WTC11 (cell line): Measurements from ENCODE around the gene HIKESHI. TPM values are rescaled to one million over a fixed set of nuclear protein-coding genes. Genes with fewer than 3 reads are reported as not detected.

Experiments
- ATAC-seq: fragments of 200-7000 bp; cut with Tn5 transposase; 2 replicates; pipeline ENCODE4 v1.10.0; 2021; ENCODE audit warnings: mild to moderate bottlenecking, moderate library complexity
- CTCF ChIA-PET: fragments of 300-600 bp; sonication (Branson Sonifier 250); formaldehyde crosslinking; loops from one replicate; lab custom pipeline; 2021; ENCODE audit warnings: antibody characterized with exemption; lab: Charles Lee
- POLR2A ChIA-PET: fragments of 350-600 bp; sonication (Branson Sonifier 250); formaldehyde crosslinking; loops from one replicate; lab custom pipeline; 2021; ENCODE audit warnings: antibody characterized with exemption; lab: Charles Lee
- DNase-seq: peaks from one replicate; pipeline ENCODE4 v3.0.0; 2021; ENCODE audit warnings: low spot score
- H3K27ac Mint-ChIP-seq: 2 replicates; pipeline ENCODE4 v1.8.0; 2021; ENCODE audit warnings: mixed read lengths
- H3K27me3 Mint-ChIP-seq: 2 replicates; pipeline ENCODE4 v1.8.0; 2021; ENCODE audit warnings: low read depth, mild to moderate bottlenecking, moderate library complexity, mixed read lengths
- H3K36me3 Mint-ChIP-seq: 2 replicates; pipeline ENCODE4 v1.8.0; 2021; ENCODE audit warnings: mixed read lengths
- H3K4me1 Mint-ChIP-seq: 2 replicates; pipeline ENCODE4 v1.8.0; 2022; ENCODE audit warnings: mixed read lengths
- H3K4me3 Mint-ChIP-seq: 2 replicates; pipeline ENCODE4 v1.8.0; 2021; ENCODE audit warnings: mild to moderate bottlenecking, moderate library complexity, mixed read lengths
- H3K9me3 Mint-ChIP-seq: 2 replicates; pipeline ENCODE4 v1.8.0; 2021; ENCODE audit warnings: mixed read lengths
- ERG ChIP-seq: fragments of 250-450 bp; sonication (Bioruptor Pico); IDR thresholded peaks from 2 replicates; pipeline ENCODE4 v1.8.0; 2021; ENCODE audit warnings: mild to moderate bottlenecking
- FOXJ3 ChIP-seq: sonication (generic); formaldehyde crosslinking; IDR thresholded peaks from 2 replicates; pipeline ENCODE4 v1.9.0; 2021; ENCODE audit warnings: missing genetic modification reagents, mild to moderate bottlenecking, borderline replicate concordance
- FOXK1 ChIP-seq: sonication (generic); formaldehyde crosslinking; IDR thresholded peaks from 2 replicates; pipeline ENCODE4 v1.8.0; 2022; ENCODE audit warnings: mild to moderate bottlenecking, moderate library complexity, missing genetic modification reagents
- FOXP4 ChIP-seq: sonication (generic); formaldehyde crosslinking; IDR thresholded peaks from 2 replicates; pipeline ENCODE4 v1.8.0; 2022; ENCODE audit warnings: mild to moderate bottlenecking, missing genetic modification reagents
- GABPB1 ChIP-seq: sonication (generic); formaldehyde crosslinking; IDR thresholded peaks from 2 replicates; pipeline ENCODE4 v1.8.1; 2023; ENCODE audit warnings: mild to moderate bottlenecking, missing genetic modification reagents
- JAZF1 ChIP-seq: fragments of 250-450 bp; sonication (Bioruptor Pico); IDR thresholded peaks from 2 replicates; pipeline ENCODE4 v1.9.0; 2021; ENCODE audit warnings: moderate library complexity, mild to moderate bottlenecking, inconsistent platforms
- JUN ChIP-seq: sonication (generic); formaldehyde crosslinking; IDR thresholded peaks from 2 replicates; pipeline ENCODE4 v1.8.0; 2023; ENCODE audit warnings: mild to moderate bottlenecking, missing genetic modification reagents
- NFATC4 ChIP-seq: fragments of 250-450 bp; sonication (Bioruptor Pico); IDR thresholded peaks from 2 replicates; pipeline ENCODE4 v1.9.0; 2021; ENCODE audit warnings: mild to moderate bottlenecking
- SMAD3 ChIP-seq: sonication (generic); formaldehyde crosslinking; IDR thresholded peaks from 2 replicates; pipeline ENCODE4 v1.8.0; 2022; ENCODE audit warnings: missing genetic modification reagents, mild to moderate bottlenecking, borderline replicate concordance
- TEAD1 ChIP-seq: sonication (generic); formaldehyde crosslinking; IDR thresholded peaks from 2 replicates; pipeline ENCODE4 v1.8.0; 2022; ENCODE audit warnings: mild to moderate bottlenecking, missing genetic modification reagents
- ZBTB43 ChIP-seq: sonication (generic); formaldehyde crosslinking; IDR thresholded peaks from 2 replicates; pipeline ENCODE4 v1.8.1; 2023; ENCODE audit warnings: mild to moderate bottlenecking, missing genetic modification reagents
- ZNF219 ChIP-seq: sonication (generic); formaldehyde crosslinking; IDR thresholded peaks from 2 replicates; pipeline ENCODE4 v1.8.0; 2023; ENCODE audit warnings: missing genetic modification reagents, mild to moderate bottlenecking, borderline replicate concordance
- ZNF317 ChIP-seq: sonication (generic); formaldehyde crosslinking; IDR thresholded peaks from 2 replicates; pipeline ENCODE4 v1.8.1; 2023; ENCODE audit warnings: low read depth, mild to moderate bottlenecking, moderate library complexity, missing genetic modification reagents, borderline replicate concordance
- total RNA-seq: library from RNA; stranded (reverse); gene quantifications from 3 replicates; pipeline ENCODE4 v1.2.3, GENCODE V29; 2021
- TF ChIP-seq, protein P1 (sequence below): sonication (generic); formaldehyde crosslinking; IDR thresholded peaks from 2 replicates; pipeline ENCODE4 v1.8.0; 2023; ENCODE audit warnings: mild to moderate bottlenecking, missing genetic modification reagents
- TF ChIP-seq, protein P2 (sequence below): sonication (generic); formaldehyde crosslinking; IDR thresholded peaks from 2 replicates; pipeline ENCODE4 v1.8.1; 2022; ENCODE audit warnings: low read depth, mild to moderate bottlenecking, moderate library complexity, missing genetic modification reagents, borderline replicate concordance
- TF ChIP-seq, protein P3 (sequence below): sonication (generic); formaldehyde crosslinking; IDR thresholded peaks from 2 replicates; pipeline ENCODE4 v1.8.1; 2023; ENCODE audit warnings: mild to moderate bottlenecking, missing genetic modification reagents

Gene HIKESHI
- total RNA-seq, 1 experiment from 2014 or later, result 48.3 TPM

DNA sequence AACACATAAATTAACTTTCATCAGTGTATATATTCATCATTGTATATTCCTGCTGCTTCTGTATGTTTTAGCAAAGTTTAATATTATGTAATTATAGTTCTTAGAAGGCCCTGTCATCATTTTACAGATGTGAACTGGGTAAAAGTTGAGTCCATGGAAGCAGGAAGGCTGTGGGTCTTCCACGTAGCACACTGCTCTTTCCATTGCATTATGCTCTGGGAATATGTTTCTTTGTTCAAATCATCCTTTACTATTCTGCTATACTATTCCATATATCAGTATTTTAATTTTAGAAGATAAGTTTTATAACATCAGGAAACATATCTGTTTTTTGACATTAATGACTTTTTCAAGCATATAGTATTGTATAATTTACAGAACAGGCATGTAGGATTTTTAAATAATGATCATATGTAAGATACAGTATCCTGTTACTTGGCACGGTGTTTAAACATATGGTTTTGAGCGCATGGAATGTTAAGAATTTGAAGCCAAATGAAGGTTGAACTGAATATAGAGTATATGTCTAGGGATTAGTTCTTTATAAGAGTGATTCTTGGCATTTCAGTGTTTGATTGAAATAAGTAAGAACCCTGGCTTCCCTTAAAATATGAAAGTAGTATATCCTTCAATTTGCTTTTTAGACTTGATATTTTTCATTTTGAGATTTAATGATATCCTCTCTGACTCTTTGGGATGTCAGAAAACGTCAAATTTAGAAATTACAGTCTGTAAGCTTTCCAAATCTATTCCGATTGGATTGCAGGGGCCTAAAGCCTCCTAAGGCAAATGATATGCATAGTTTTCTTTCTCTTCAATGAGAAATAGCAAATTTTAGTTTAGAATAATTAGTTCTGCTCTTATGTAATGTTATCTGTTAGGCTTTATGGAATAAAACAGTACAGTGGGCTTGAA lies 81.3 kb downstream of the HIKESHI start:
- POLR2A ChIA-PET, result no interaction called here

GRCh38 chr11:86386283-86386682 lies 84.2 kb downstream of the HIKESHI start:
- ChIA-PET CTCF (interaction anchor here (0.7 kb wide), 1 partner anchor 531 kb away, joined by 7 read pairs; the partner anchor contains the start of gene CCDC83), POLR2A (no interaction called here)
- no peak for ATAC-seq
- TF ChIP-seq FOXP4 (CRISPR knock-in tag), result no peak
- no peak for TF ChIP-seq JAZF1 (CRISPR knock-in tag)
- TF ChIP-seq SMAD3, result no peak
- TF ChIP-seq, protein P1, sequence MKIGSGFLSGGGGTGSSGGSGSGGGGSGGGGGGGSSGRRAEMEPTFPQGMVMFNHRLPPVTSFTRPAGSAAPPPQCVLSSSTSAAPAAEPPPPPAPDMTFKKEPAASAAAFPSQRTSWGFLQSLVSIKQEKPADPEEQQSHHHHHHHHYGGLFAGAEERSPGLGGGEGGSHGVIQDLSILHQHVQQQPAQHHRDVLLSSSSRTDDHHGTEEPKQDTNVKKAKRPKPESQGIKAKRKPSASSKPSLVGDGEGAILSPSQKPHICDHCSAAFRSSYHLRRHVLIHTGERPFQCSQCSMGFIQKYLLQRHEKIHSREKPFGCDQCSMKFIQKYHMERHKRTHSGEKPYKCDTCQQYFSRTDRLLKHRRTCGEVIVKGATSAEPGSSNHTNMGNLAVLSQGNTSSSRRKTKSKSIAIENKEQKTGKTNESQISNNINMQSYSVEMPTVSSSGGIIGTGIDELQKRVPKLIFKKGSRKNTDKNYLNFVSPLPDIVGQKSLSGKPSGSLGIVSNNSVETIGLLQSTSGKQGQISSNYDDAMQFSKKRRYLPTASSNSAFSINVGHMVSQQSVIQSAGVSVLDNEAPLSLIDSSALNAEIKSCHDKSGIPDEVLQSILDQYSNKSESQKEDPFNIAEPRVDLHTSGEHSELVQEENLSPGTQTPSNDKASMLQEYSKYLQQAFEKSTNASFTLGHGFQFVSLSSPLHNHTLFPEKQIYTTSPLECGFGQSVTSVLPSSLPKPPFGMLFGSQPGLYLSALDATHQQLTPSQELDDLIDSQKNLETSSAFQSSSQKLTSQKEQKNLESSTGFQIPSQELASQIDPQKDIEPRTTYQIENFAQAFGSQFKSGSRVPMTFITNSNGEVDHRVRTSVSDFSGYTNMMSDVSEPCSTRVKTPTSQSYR, result no peak
- no peak for TF ChIP-seq FOXK1 (CRISPR knock-in tag)
- TF ChIP-seq NFATC4 (CRISPR knock-in tag), result no peak
- no peak for TF ChIP-seq ZNF219 (CRISPR knock-in tag)
- TF ChIP-seq FOXJ3, result no peak
- no peak for TF ChIP-seq GABPB1
- TF ChIP-seq, protein P2, sequence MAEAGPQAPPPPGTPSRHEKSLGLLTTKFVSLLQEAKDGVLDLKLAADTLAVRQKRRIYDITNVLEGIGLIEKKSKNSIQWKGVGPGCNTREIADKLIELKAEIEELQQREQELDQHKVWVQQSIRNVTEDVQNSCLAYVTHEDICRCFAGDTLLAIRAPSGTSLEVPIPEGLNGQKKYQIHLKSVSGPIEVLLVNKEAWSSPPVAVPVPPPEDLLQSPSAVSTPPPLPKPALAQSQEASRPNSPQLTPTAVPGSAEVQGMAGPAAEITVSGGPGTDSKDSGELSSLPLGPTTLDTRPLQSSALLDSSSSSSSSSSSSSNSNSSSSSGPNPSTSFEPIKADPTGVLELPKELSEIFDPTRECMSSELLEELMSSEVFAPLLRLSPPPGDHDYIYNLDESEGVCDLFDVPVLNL (CRISPR knock-in tag), result no peak
- TF ChIP-seq, protein P3, sequence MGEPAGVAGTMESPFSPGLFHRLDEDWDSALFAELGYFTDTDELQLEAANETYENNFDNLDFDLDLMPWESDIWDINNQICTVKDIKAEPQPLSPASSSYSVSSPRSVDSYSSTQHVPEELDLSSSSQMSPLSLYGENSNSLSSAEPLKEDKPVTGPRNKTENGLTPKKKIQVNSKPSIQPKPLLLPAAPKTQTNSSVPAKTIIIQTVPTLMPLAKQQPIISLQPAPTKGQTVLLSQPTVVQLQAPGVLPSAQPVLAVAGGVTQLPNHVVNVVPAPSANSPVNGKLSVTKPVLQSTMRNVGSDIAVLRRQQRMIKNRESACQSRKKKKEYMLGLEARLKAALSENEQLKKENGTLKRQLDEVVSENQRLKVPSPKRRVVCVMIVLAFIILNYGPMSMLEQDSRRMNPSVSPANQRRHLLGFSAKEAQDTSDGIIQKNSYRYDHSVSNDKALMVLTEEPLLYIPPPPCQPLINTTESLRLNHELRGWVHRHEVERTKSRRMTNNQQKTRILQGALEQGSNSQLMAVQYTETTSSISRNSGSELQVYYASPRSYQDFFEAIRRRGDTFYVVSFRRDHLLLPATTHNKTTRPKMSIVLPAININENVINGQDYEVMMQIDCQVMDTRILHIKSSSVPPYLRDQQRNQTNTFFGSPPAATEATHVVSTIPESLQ, result no peak

More for the DNA sequence above, 81.3 kb downstream of the HIKESHI start:
- CTCF ChIA-PET, result interaction anchor here (0.8 kb wide), 1 partner anchor 22 kb away, joined by 3 read pairs; no protein-coding TSS in a partner anchor
- peaks cover 3% of the 10 kb centered on the region for H3K4me1 Mint-ChIP-seq
- no peak overlapping the region for H3K27ac Mint-ChIP-seq
- DNase-seq (no peak), ATAC-seq (no peak)
- no peaks in the 10 kb centered on the region for H3K27me3 Mint-ChIP-seq
- no peaks in the 10 kb centered on the region for H3K36me3 Mint-ChIP-seq
- no peak for TF ChIP-seq JUN (CRISPR knock-in tag)
- no peak for TF ChIP-seq ZBTB43 (CRISPR knock-in tag)
- TF ChIP-seq NFATC4 (CRISPR knock-in tag), result no peak
- TF ChIP-seq TEAD1, result no peak
- TF ChIP-seq, protein P1, result no peak
- TF ChIP-seq ERG (CRISPR knock-in tag), result no peak
- no peak for TF ChIP-seq ZNF317
- no peaks in the 10 kb centered on the region for H3K9me3 Mint-ChIP-seq
- H3K4me3 Mint-ChIP-seq, result no peak overlapping the region

More at GRCh38 chr11:86386283-86386682, 84.2 kb downstream of the HIKESHI start:
- DNase-seq, result no peak
- no peaks in the 10 kb centered on the region for H3K9me3 Mint-ChIP-seq
- no peaks in the 10 kb centered on the region for H3K27me3 Mint-ChIP-seq
- no peak overlapping the region for H3K27ac Mint-ChIP-seq
- no peak overlapping the region for H3K4me3 Mint-ChIP-seq
- H3K4me1 Mint-ChIP-seq, result peaks cover 4% of the 10 kb centered on the region
- no peaks in the 10 kb centered on the region for H3K36me3 Mint-ChIP-seq
